Thoracic aorta (tissue), 2 donors: ENCODE measurements around the gene EML6. TPM values are rescaled to one million over a fixed set of nuclear protein-coding genes. Genes with fewer than 3 reads are reported as not detected.

ENCODE experiments used
- ATAC-seq: fragments of 150-250 bp; one replicate; pipeline ENCODE4 v1.8.0; 2017; ENCODE audit warnings: low read depth; ENCODE audit not compliant: insufficient number of reproducible peaks, low FRiP score
- DNase-seq: peaks from one replicate; pipeline ENCODE4 v3.0.0-alpha.2; 2020; ENCODE audit warnings: low spot score
- H3K27ac ChIP-seq, 2 donors: fragments of 200-600 bp; sonication (generic); 1 replicate in 1 of 2; 2 replicates in 1 of 2; pipeline ENCODE4 v1.5.1; 2016; ENCODE audit warnings: mild to moderate bottlenecking in 2 of 2, moderate library complexity in 2 of 2
- H3K27me3 ChIP-seq: fragments of 200-600 bp; sonication (generic); replicated peaks from 2 replicates; pipeline ENCODE4 v1.6.0; 2016; ENCODE audit warnings: mild to moderate bottlenecking; ENCODE audit not compliant: insufficient read depth
- H3K36me3 ChIP-seq: fragments of 200-600 bp; sonication (generic); one replicate; pipeline ENCODE4 v1.5.1; 2016
- H3K4me1 ChIP-seq, 2 donors: fragments of 200-600 bp; sonication (generic); 1 replicate in 1 of 2; 2 replicates in 1 of 2; pipeline versions ENCODE4 v1.5.1 to v1.6.0; 2016; ENCODE audit warnings: low read depth in 2 of 2, mild to moderate bottlenecking in 1 of 2; ENCODE audit not compliant: control insufficient read depth in 1 of 2
- H3K4me3 ChIP-seq: fragments of 200-600 bp; sonication (generic); 2 replicates; pipeline ENCODE4 v1.5.1; 2016; ENCODE audit warnings: mild to moderate bottlenecking
- H3K9me3 ChIP-seq: fragments of 200-600 bp; sonication (generic); 2 replicates; pipeline ENCODE4 v1.5.1; 2016
- total RNA-seq, 2 donors: library from RNA; depleted of rRNA; stranded (reverse); fragments of >200 nt; gene quantifications; one replicate each; pipeline versions ENCODE4 v1.1.0 to v1.2.3, GENCODE V29; 2016
- TF ChIP-seq, protein P1 (sequence below): fragments of 200-600 bp; sonication (generic); IDR thresholded peaks from one replicate; pipeline ENCODE4 v1.5.1; 2019; ENCODE audit warnings: antibody characterized with exemption

Gene EML6
- total RNA-seq, 2 donors from 2014 or later, result 0.81 to 0.92 TPM

- Histone ChIP-seq H3K27me3 (no peaks in the 10 kb centered on the region), H3K4me3 (no peak overlapping the region), H3K4me1 (no peaks in the 10 kb centered on the region), H3K27ac (no peak overlapping the region), H3K9me3 (no peaks in the 10 kb centered on the region), H3K36me3 (no peaks in the 10 kb centered on the region)
- TF ChIP-seq, protein P1, sequence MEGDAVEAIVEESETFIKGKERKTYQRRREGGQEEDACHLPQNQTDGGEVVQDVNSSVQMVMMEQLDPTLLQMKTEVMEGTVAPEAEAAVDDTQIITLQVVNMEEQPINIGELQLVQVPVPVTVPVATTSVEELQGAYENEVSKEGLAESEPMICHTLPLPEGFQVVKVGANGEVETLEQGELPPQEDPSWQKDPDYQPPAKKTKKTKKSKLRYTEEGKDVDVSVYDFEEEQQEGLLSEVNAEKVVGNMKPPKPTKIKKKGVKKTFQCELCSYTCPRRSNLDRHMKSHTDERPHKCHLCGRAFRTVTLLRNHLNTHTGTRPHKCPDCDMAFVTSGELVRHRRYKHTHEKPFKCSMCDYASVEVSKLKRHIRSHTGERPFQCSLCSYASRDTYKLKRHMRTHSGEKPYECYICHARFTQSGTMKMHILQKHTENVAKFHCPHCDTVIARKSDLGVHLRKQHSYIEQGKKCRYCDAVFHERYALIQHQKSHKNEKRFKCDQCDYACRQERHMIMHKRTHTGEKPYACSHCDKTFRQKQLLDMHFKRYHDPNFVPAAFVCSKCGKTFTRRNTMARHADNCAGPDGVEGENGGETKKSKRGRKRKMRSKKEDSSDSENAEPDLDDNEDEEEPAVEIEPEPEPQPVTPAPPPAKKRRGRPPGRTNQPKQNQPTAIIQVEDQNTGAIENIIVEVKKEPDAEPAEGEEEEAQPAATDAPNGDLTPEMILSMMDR, result no peak
- ATAC-seq (no peak), DNase-seq (no peak)
These were observed 32.3 kb downstream of the EML6 start for GRCh38 chr2:54755641-54756326.

DNA sequence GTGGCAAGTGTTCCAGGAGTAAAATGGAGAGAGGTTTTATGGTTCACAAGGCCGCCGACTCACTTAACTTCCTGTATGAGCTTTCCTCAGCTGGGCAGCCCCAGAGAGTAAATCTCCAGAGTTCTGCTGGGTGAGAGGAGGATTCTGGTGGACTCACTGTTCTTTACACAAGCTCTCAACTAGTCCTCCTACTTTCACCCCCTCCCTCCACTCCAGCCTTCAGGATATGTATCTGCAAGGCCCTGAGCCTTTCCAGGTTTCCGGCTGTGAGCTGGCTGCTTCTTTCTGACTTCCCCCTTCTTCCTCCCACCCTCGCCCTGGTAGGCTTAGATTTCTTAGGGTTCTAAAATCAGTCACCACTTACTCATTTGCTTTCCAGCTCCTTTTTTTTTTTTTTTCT lies 34.0 kb downstream of the EML6 start:
- H3K4me1 ChIP-seq, result no peaks in the 10 kb centered on the region
- H3K9me3 ChIP-seq, result no peaks in the 10 kb centered on the region
- TF ChIP-seq, protein P1, result no peak
- H3K27ac ChIP-seq, result no peak overlapping the region
- no peaks in the 10 kb centered on the region for H3K36me3 ChIP-seq
- no peak for DNase-seq
- ATAC-seq, result no peak
- H3K27me3 ChIP-seq, result no peaks in the 10 kb centered on the region
- no peak overlapping the region for H3K4me3 ChIP-seq

- Histone ChIP-seq H3K27ac (no peak overlapping the region), H3K4me3 (no peak overlapping the region), H3K4me1 (no peaks in the 10 kb centered on the region), H3K27me3 (no peaks in the 10 kb centered on the region), H3K36me3 (no peaks in the 10 kb centered on the region), H3K9me3 (no peaks in the 10 kb centered on the region)
- DNase-seq, result no peak
- TF ChIP-seq, protein P1, result no peak
- no peak for ATAC-seq
These were observed 35.5 kb downstream of the EML6 start for GRCh38 chr2:54758951-54759350.

DNA sequence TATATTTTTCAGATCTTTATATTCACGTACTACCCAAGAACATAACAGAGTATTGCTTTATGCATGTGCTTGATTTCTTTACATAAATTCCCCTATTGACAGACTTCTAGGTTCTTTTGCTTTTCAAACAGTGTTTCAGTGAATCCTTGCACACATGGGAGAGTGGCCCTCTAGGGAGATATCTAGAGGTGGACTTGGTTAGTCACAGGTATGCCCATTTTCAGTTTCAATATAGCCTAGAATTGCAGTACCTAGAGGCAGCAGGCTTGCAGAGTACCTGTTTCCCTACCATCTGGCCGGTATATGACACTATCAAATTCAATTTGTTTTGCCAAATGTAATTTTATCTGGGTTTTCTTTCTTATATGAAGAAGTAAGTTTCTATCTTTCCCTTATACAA lies 36.8 kb downstream of the EML6 start:
- TF ChIP-seq, protein P1, result no peak
- no peak overlapping the region for H3K4me3 ChIP-seq

DNA sequence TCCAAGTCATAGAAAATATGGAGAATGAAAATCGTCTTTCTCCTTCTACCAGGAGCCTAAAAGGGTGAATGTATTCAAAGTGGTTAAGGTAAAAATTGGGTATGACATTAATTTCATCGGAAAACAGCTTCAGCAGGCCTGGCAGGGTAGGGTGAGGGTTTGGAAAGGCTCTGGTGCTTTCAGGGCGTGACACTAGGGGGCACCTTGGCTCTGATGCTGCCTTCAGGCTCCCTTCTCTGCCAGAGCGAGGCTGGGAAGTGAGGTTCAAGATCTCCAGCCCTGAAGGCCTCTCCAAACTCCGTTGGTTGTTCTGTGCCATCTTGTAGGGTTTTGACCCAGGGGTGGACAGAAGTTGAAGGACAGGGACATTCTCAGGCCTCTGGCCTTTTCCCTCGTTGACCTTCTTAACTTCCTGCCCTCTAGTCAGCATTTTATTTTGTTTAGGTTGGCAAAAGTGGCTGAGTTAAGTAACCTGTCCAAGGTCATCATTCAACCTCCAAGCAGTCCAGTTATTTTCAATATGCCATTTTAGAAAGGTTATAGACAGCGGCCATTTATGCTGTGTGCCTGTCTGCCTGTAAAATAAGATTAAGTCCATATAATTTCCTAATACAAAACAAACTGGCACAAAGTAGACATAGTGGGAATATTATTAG lies 40.3 kb downstream of the EML6 start:
- ATAC-seq (no peak), DNase-seq (no peak)
- Histone ChIP-seq H3K9me3 (no peaks in the 10 kb centered on the region), H3K27ac (no peak overlapping the region), H3K4me3 (no peak overlapping the region), H3K27me3 (peaks cover 4% of the 10 kb centered on the region), H3K4me1 (no peaks in the 10 kb centered on the region), H3K36me3 (no peaks in the 10 kb centered on the region)
- TF ChIP-seq, protein P1, result no peak

More for the DNA sequence above, 36.8 kb downstream of the EML6 start:
- ATAC-seq (no peak), DNase-seq (no peak)
- Histone ChIP-seq H3K36me3 (no peaks in the 10 kb centered on the region), H3K27ac (no peak overlapping the region), H3K4me1 (no peaks in the 10 kb centered on the region), H3K9me3 (no peaks in the 10 kb centered on the region), H3K27me3 (no peaks in the 10 kb centered on the region)
